Small intestine (tissue), 7 donors: ENCODE data around the gene REELD1. TPM values are rescaled to one million over a fixed set of nuclear protein-coding genes. Genes with fewer than 3 reads are reported as not detected.

Source experiments
- DNase-seq, 2 donors: peaks; one replicate each; pipeline versions ENCODE4 v3.0.0 to v3.0.0-alpha.2; 2013
- FAIRE-seq: peaks from 2 replicates; lab custom pipeline; 2012; peaks lifted over from hg19 to GRCh38; lab: Jason Lieb, UNC
- H3K27ac ChIP-seq, 3 donors: one replicate each; pipeline ENCODE4 v1.5.1; 2013; ENCODE audit warnings: low read length in 2 of 3, mild to moderate bottlenecking in 2 of 3, control low read depth in 1 of 3, inconsistent platforms in 1 of 3, low read depth in 1 of 3, moderate library complexity in 1 of 3
- H3K27me3 ChIP-seq, 3 donors: one replicate each; pipeline ENCODE4 v1.6.1; 2013; ENCODE audit warnings: low read length in 3 of 3, inconsistent platforms in 1 of 3; ENCODE audit not compliant: control insufficient read depth in 3 of 3, insufficient read depth in 3 of 3
- H3K36me3 ChIP-seq, 3 donors: one replicate each; pipeline ENCODE4 v1.6.1; 2013; ENCODE audit warnings: low read length in 3 of 3, inconsistent platforms in 1 of 3, low read depth in 1 of 3, mild to moderate bottlenecking in 1 of 3, moderate library complexity in 1 of 3; ENCODE audit not compliant: control insufficient read depth in 3 of 3, insufficient read depth in 2 of 3
- H3K4me1 ChIP-seq, 3 donors: one replicate each; pipeline ENCODE4 v1.6.1; 2013; ENCODE audit warnings: low read length in 2 of 3, inconsistent platforms in 1 of 3, low read depth in 1 of 3, mild to moderate bottlenecking in 1 of 3, moderate library complexity in 1 of 3; ENCODE audit not compliant: control insufficient read depth in 3 of 3, insufficient read depth in 2 of 3
- H3K4me3 ChIP-seq, 3 donors: one replicate each; pipeline ENCODE4 v1.5.1; 2013; ENCODE audit warnings: low read length in 3 of 3, control low read depth in 1 of 3, inconsistent platforms in 1 of 3, low read depth in 1 of 3, mild to moderate bottlenecking in 1 of 3, moderate library complexity in 1 of 3
- H3K9me3 ChIP-seq, 2 donors: one replicate each; pipeline ENCODE4 v1.6.1; 2013; ENCODE audit warnings: low read depth in 1 of 2, low read length in 1 of 2; ENCODE audit not compliant: control insufficient read depth in 2 of 2, insufficient read depth in 1 of 2
- WGBS, 3 donors: extraction: QIAGEN DNeasy Blood & Tissue Kit; methylation state at CpG; one replicate each; pipeline ENCODE4 v1.1.7; 2013; 5-methylcytosine and 5-hydroxymethylcytosine counted together
- polyA plus RNA-seq, 4 donors: library from polyadenylated mRNA; stranded (reverse) in 3 of 4; unstranded in 1 of 4; fragments of 200-250 nt in 3 of 4; fragments of 120-200 nt in 1 of 4; gene quantifications; one replicate each; pipeline versions ENCODE4 v1.2.1 to v1.2.3, GENCODE V29; 2013
- donor health status: healthy with polysubstance abuse.
- donor health status: control.
- donor health status: control.
- donor health status: Bipolar disorder and iron deficiency.
- donor health status: healthy.

Gene REELD1
- polyA plus RNA-seq, 4 donors, result 0.07 to 4.5 (median 0.66) TPM

- Histone ChIP-seq H3K4me1 (peaks cover 0 to 13% (median 10%) of the 10 kb centered on the region in 3 donors), H3K9me3 (no peaks in the 10 kb centered on the region), H3K27ac (no peak overlapping the region), H3K27me3 (no peaks in the 10 kb centered on the region), H3K36me3 (peaks cover 4 to 14% (median 4%) of the 10 kb centered on the region in 3 donors), H3K4me3 (no peak overlapping the region)
- FAIRE-seq (no peak), DNase-seq (peak in 1 of 2 donors; percentile 23)
- 98 to 99% (median 99%) methylated on average over 3 of the region's 3 CpGs for WGBS, 3 donors
Observed at GRCh38 chr4:146182443-146182842, 31.9 kb upstream of the REELD1 start.

GRCh38 chr4:146183209-146183608 is 31.1 kb upstream of the REELD1 start:
- Histone ChIP-seq H3K9me3 (no peaks in the 10 kb centered on the region), H3K27me3 (no peaks in the 10 kb centered on the region), H3K4me1 (peaks cover 0 to 6% (median 5%) of the 10 kb centered on the region in 3 donors), H3K27ac (no peak overlapping the region), H3K4me3 (no peak overlapping the region), H3K36me3 (peaks cover 5 to 14% (median 5%) of the 10 kb centered on the region in 3 donors)
- FAIRE-seq (no peak), DNase-seq (no peak)
- WGBS, 3 donors, result 87 to 90% (median 90%) methylated on average over 2 of the region's 2 CpGs

- 88 to 95% (median 89%) methylated on average over 4 of the region's 4 CpGs for WGBS, 3 donors
- DNase-seq, result no peak
Observed at GRCh38 chr4:146186041-146186440, 28.3 kb upstream of the REELD1 start.

GRCh38 chr4:146186596-146186995 is 27.7 kb upstream of the REELD1 start:
- Histone ChIP-seq H3K4me1 (peaks cover 0 to 4% (median 3%) of the 10 kb centered on the region in 3 donors), H3K27ac (no peak overlapping the region), H3K27me3 (no peaks in the 10 kb centered on the region), H3K36me3 (peaks cover 11 to 18% (median 12%) of the 10 kb centered on the region in 3 donors), H3K9me3 (no peaks in the 10 kb centered on the region), H3K4me3 (no peak overlapping the region)
- 80 to 87% (median 82%) methylated on average over 3 of the region's 3 CpGs for WGBS, 3 donors
- FAIRE-seq (no peak), DNase-seq (no peak)

More at GRCh38 chr4:146186041-146186440, 28.3 kb upstream of the REELD1 start:
- Histone ChIP-seq H3K4me1 (no peaks in the 10 kb centered on the region), H3K4me3 (no peak overlapping the region), H3K27ac (no peak overlapping the region), H3K9me3 (no peaks in the 10 kb centered on the region), H3K27me3 (no peaks in the 10 kb centered on the region), H3K36me3 (peaks cover 11 to 18% (median 12%) of the 10 kb centered on the region in 3 donors)
- FAIRE-seq, result no peak

- H3K36me3 ChIP-seq, result peaks cover 8 to 10% (median 10%) of the 10 kb centered on the region in 3 donors
- DNase-seq (no peak), FAIRE-seq (no peak)
- no peak overlapping the region for H3K4me3 ChIP-seq
- H3K4me1 ChIP-seq, result peaks cover 0 to 12% (median 3%) of the 10 kb centered on the region in 3 donors
- 71 to 83% (median 81%) methylated on average over 2 of the region's 2 CpGs for WGBS, 3 donors
- no peaks in the 10 kb centered on the region for H3K27me3 ChIP-seq
- H3K27ac ChIP-seq, result no peak overlapping the region
- peaks cover 0 to 2% of the 10 kb centered on the region in 2 donors for H3K9me3 ChIP-seq
Observed at GRCh38 chr4:146190456-146190855, 23.9 kb upstream of the REELD1 start.

- WGBS, 3 donors, result 61 to 67% (median 65%) methylated on average over 9 of the region's 9 CpGs
- DNase-seq, result peak; percentile 89 to 91
- Histone ChIP-seq H3K27me3 (no peaks in the 10 kb centered on the region), H3K27ac (peak overlapping the region; percentile 34 to 68 (median 61)), H3K4me3 (no peak overlapping the region), H3K36me3 (peaks cover 4 to 10% (median 8%) of the 10 kb centered on the region in 3 donors), H3K4me1 (peaks cover 0 to 12% (median 3%) of the 10 kb centered on the region in 3 donors), H3K9me3 (peaks cover 0 to 2% of the 10 kb centered on the region in 2 donors)
- no peak for FAIRE-seq
Observed at GRCh38 chr4:146191766-146192458, 22.4 kb upstream of the REELD1 start.

- DNase-seq (no peak), FAIRE-seq (no peak)
- no peak overlapping the region for H3K4me3 ChIP-seq
- H3K27ac ChIP-seq, result no peak overlapping the region
- peaks cover 0 to 2% of the 10 kb centered on the region in 2 donors for H3K9me3 ChIP-seq
- 82 to 88% (median 86%) methylated on average over 5 of the region's 5 CpGs for WGBS, 3 donors
- peaks cover 4 to 7% (median 5%) of the 10 kb centered on the region in 3 donors for H3K36me3 ChIP-seq
- no peaks in the 10 kb centered on the region for H3K27me3 ChIP-seq
- H3K4me1 ChIP-seq, result peaks cover 0 to 12% (median 3%) of the 10 kb centered on the region in 3 donors
Observed at GRCh38 chr4:146193628-146194027, 20.7 kb upstream of the REELD1 start.

GRCh38 chr4:146194212-146194611 is 20.1 kb upstream of the REELD1 start:
- no peak for FAIRE-seq
- no peak overlapping the region for H3K4me3 ChIP-seq
- no peaks in the 10 kb centered on the region for H3K27me3 ChIP-seq
- peaks cover 0 to 2% of the 10 kb centered on the region in 2 donors for H3K9me3 ChIP-seq
- DNase-seq, result no peak
- H3K27ac ChIP-seq, result no peak overlapping the region
- peaks cover 3 to 5% (median 4%) of the 10 kb centered on the region in 3 donors for H3K36me3 ChIP-seq
- peaks cover 0 to 12% (median 3%) of the 10 kb centered on the region in 3 donors for H3K4me1 ChIP-seq
